CD4-positive, alpha-beta T cell treated with Interleukin-15 for 1 hour (primary cell): ENCODE measurements around the gene TNS4.

Experiments used
- DNase-seq: peaks from one replicate; pipeline ENCODE4 v3.0.0-alpha.2; 2020

The TNS4 gene

GRCh38 chr17:40534371-40535189 is 33.2 kb upstream of the TNS4 start:
- no peak for DNase-seq

- DNase-seq, result no peak
Measured at GRCh38 chr17:40533896-40534295, 32.5 kb upstream of the TNS4 start.

DNA sequence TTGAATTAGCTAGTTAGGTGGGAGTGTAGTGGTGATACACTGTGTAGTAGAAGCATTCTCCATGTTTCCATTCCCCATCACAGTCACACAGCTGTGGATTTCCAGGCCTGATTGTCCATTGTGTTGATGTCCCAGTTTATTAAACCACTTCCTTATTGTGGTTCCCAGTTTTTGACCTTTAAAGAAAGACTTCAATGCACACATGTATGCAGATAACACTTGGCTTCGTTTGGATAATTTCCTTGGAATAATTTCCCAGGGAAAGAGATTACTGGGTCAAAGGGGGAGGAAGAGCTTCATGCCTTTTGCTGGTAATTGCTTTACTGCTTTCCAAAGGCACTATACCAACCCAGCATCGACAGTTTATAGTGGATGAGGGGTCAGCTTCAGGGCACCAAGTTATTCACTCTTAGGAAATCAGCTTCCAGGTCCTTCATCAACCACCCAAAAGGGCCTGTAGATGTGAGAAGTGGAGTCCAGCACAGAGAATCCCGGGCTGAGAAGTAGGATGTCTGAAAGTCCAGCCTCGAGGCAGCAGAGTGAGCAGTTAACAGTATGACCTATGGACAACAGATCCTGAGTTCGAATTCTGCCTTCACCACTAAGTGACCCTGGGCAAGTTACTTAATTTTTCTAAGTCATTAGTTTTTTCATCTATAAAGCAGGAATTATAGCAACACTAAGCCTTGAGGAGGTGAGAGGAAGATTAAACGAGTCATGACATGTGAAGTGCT is 31.3 kb upstream of the TNS4 start:
- DNase-seq, result no peak

GRCh38 chr17:40531051-40531991 is 29.9 kb upstream of the TNS4 start:
- peak; percentile 80 for DNase-seq

DNA sequence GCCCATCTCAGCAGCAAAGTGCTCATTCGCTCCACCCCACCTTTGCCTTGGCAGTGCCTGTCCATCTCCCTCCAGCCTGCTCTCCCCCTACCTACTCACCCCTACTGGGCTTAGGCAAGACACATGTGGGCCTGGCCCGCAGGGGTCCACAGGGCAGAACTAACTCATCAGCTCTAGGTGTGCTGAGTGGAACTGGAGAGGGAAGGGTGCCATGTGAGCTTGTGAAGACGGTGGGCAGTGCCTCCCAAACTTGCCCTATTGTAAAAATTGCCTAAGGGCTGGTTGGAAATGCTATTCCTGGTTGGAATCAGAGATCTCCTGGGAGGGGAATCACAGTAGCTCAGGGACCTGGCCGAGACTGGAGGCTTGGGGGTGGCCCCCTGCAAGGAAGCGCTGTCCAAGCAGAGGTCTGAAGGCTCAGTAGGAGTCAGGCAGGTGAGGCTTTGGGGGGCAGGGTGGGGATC is 29.1 kb upstream of the TNS4 start:
- DNase-seq, result no peak

DNA sequence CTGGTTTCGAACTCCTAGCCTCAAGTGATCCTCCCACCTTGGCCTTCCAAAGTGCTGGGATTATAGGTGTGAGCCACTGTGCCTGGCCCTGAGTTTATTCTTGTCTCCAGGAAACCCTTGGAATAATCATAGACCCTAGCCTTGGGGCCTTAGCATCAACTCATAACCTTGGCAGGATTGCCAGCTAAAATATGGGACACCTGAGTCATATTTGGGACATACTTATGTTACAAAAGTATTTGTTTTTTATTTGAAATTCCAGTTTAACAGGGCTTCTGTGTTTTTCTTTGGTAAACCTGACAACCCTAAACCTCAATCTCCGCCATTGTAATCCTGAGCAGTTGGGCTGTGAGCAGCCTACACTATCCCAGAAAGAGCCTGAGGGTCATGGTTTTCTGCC is 28.6 kb upstream of the TNS4 start:
- no peak for DNase-seq

DNA sequence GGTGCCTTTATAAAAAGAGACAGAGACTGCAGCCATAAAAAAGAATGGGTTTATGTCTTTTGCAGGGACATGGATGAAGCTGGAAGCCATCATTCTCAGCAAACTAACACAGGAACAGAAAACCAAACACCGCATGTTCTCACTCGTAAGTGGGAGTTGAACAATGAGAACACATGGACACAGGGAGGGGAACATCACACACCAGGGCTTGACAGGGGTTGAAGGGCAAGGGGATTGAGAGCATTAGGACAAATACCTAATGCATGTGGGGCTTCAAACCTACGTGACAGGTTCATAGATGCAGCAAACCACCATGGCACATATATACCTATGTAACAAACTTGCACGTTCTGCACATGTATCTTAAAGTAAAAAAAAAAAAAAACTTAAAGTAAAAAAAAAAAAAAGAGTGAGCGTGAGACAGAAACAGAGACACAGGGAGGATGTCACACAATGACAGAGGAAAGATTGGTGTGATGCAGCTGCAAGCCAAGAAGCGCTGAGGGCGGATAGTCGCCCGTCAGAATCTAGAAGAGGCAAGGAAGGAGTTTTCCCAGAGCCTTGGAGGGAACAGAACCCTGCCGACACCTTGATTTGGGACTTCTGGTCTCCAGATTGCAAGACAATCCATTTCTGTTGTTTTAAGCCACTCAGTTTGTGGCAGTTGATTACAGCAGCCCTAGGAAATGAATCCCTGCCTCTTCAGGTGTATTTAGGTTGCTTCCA is 27.4 kb upstream of the TNS4 start:
- DNase-seq, result no peak

- DNase-seq, result no peak
Measured at GRCh38 chr17:40526668-40527067, 25.2 kb upstream of the TNS4 start.

DNA sequence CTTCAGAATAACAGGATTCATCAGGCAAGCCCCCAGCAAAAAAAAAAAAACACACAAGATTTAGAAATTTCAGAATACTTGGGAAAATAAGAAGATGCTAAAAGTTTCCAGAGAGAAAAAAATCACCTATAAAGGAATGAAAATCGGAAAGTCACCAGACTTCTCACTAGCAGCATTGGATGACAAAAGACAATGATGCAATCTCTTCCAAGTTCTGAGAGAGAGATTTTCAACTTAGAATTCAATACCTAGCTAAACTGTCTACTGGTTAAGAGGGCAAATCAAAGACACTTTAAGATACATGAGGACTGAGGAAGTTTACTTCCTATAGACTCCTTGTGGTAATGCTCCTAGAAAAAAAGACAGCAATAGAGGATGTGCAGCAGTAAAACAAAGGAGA is 23.9 kb upstream of the TNS4 start:
- no peak for DNase-seq

- DNase-seq, result no peak
Measured at GRCh38 chr17:40524243-40524965, 23.0 kb upstream of the TNS4 start.

DNA sequence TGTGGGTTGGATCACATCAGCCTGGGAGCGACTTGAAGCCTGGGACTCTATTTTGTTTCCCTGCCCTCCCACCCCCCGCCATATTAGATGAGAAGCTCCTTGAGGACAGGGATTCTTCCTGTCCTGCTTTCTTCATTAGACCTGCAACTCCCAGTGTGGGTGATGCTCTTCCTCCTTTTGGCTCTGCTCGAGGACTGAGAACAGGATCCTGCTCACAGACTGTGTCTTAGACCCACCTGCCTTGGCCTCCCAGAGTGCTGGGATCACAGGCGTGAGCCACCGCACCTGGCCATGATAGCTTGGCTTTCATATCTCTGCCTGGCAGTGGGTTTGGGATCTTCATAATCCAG is 21.5 kb upstream of the TNS4 start:
- no peak for DNase-seq

GRCh38 chr17:40522250-40522960 is 21.0 kb upstream of the TNS4 start:
- DNase-seq, result no peak

GRCh38 chr17:40520991-40521453 is 19.6 kb upstream of the TNS4 start:
- no peak for DNase-seq

- no peak for DNase-seq
Measured at GRCh38 chr17:40519089-40519775, 17.8 kb upstream of the TNS4 start.

DNA sequence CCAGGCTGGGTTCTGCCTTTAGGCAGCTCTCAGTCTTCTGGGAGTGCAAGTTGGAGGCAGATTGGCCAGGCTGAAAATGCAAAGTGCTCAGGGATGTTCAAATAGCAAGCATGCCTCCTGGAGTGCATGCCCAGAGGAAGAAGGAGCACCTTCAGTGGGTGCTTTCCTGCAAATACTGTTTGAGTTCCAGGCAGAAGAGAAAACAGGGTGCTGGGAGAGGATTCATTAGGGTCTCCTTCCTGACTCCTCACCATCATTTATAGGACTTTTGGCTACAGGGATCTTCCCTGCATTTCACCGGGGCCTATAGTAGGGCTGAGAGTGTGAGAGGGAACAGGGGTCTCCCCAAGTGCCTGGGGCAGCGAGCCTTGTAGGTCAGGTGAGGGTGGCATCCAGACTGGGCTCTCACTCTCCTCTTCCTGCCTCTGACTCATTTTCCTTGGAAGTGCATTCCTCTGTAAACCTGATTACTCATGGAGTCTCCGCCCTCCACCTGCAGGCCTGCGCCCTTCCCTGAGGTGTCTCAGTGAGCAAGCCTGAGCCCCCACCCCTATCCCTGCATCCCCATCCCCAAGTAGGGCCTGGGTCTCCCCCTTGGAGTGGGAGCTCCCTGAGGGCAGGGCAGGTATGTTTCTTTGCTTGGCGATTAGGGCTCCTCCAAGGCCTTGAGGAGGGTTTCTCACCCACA is 17.1 kb upstream of the TNS4 start:
- no peak for DNase-seq

- DNase-seq, result no peak
Measured at GRCh38 chr17:40517981-40518380, 16.6 kb upstream of the TNS4 start.

GRCh38 chr17:40517286-40517662 is 15.9 kb upstream of the TNS4 start:
- DNase-seq, result no peak

DNA sequence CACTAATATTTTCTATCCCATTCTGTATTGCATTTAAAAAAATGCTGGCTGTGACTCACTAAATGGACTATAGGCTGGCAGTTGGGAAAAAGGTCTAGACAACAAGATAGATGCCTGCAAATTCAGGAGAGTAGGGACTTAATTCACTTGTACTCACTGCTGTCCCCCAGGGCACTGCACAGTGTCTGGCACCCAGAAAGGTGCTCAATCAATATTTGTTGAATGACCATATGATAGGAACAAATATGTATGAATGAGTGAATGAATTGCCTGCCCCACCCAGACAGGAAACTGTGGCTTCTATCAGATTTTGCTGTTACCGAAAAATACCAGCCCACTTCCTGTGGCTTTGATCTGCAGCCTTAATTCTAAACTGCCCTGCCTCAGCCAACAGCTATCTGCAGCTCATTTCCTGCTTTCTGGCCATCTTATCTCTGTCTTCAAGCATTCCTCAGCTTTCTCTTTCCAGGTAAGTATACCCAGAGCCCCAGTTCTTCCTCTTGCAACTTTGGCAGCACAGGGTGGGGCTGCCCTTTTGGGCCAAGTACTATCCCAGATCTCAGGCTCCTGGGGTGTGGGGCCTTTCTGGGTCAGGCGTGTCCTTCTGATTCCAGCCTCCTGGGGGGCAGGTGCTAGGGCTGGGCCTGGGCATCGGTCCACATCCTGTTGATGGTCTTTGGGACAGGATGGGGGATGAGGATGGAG is 15.3 kb upstream of the TNS4 start:
- DNase-seq, result peak; percentile 68

GRCh38 chr17:40515491-40516041 is 14.1 kb upstream of the TNS4 start:
- DNase-seq, result peak; percentile 31
